ENCODE data around the gene RGS11. TPM values are rescaled to one million over a fixed set of nuclear protein-coding genes. Genes with fewer than 3 reads are reported as not detected.

RGS11 gene
- total RNA-seq, 2 experiments from 2014 or later = not detected

DNA sequence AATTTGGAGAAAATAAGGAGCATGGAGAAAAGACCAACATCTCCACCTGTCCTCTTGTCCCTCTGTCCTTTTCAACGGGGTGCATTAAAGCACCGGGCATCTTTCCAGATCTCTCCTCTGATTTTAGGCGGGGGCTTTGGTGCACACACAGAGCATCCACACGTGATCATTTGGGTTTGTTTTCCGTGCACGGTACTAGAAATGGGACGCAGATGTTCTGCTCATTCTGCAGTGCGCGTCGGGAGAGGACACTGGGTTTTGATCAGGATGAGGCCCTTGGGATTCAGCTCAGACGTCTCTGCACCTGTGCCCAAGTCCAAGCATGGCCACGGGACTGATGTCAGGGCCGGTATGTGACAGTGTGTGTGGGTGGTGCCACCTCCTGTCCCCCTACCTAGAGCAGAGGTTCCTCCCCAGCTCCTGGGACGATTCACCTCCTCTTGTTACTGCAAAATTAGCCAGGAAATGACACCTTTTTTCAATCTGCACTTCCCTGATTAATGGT, 39.1 kb upstream of the RGS11 start:
- Histone ChIP-seq H3K27ac (ENCODE audit: low read depth, low read length, poor library complexity, severe bottlenecking) (no peak overlapping the region), H4K20me1 (ENCODE audit: insufficient read depth, low read length) (peaks cover 4% of the 10 kb centered on the region; the same call in 1 of the 2 replicates), H3K79me2 (ENCODE audit: insufficient read depth, low read depth, low read length) (no peaks in the 10 kb centered on the region), H3K9me3 (ENCODE audit: low read length) (no peaks in the 10 kb centered on the region), H2AFZ (ENCODE audit: low read length) (no peak overlapping the region), H3K4me2 (ENCODE audit: low read length) (no peak overlapping the region), H3K9me2 (ENCODE audit: insufficient read depth, low read length) (no peaks in the 10 kb centered on the region), H3K4me1 (ENCODE audit: insufficient read depth, low read length, poor library complexity, severe bottlenecking) (no peaks in the 10 kb centered on the region), H3K36me3 (ENCODE audit: insufficient read depth, low read length) (peaks cover 9% of the 10 kb centered on the region; the same call in 1 of the 2 replicates), H3K4me3 (ENCODE audit: low read depth, low read length, poor library complexity, severe bottlenecking) (no peak overlapping the region)
- ChIA-PET POLR2A (interaction anchor here (0.6 kb wide), 1 partner anchor 153 kb away, joined by 5 read pairs; no protein-coding TSS in a partner anchor), CTCF (ENCODE audit: unreplicated experiment) (no interaction called here)
- intact Hi-C loops (cut with micrococcal nuclease; ENCODE audit: unreplicated experiment) = no loop called here
- TF ChIP-seq EZH2phosphoT487 (IDR thresholded peaks at IDR 0.05; ENCODE audit: borderline replicate concordance, low read depth, low read length) = no peak
- TF ChIP-seq, protein P1, sequence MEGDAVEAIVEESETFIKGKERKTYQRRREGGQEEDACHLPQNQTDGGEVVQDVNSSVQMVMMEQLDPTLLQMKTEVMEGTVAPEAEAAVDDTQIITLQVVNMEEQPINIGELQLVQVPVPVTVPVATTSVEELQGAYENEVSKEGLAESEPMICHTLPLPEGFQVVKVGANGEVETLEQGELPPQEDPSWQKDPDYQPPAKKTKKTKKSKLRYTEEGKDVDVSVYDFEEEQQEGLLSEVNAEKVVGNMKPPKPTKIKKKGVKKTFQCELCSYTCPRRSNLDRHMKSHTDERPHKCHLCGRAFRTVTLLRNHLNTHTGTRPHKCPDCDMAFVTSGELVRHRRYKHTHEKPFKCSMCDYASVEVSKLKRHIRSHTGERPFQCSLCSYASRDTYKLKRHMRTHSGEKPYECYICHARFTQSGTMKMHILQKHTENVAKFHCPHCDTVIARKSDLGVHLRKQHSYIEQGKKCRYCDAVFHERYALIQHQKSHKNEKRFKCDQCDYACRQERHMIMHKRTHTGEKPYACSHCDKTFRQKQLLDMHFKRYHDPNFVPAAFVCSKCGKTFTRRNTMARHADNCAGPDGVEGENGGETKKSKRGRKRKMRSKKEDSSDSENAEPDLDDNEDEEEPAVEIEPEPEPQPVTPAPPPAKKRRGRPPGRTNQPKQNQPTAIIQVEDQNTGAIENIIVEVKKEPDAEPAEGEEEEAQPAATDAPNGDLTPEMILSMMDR (conservative IDR thresholded peaks at IDR 0.05; ENCODE audit: low read length) = no peak
- DNase-seq (ENCODE audit: low spot score) = no peak
- BruUV-seq (replicated peaks) = no TSS peak

DNA sequence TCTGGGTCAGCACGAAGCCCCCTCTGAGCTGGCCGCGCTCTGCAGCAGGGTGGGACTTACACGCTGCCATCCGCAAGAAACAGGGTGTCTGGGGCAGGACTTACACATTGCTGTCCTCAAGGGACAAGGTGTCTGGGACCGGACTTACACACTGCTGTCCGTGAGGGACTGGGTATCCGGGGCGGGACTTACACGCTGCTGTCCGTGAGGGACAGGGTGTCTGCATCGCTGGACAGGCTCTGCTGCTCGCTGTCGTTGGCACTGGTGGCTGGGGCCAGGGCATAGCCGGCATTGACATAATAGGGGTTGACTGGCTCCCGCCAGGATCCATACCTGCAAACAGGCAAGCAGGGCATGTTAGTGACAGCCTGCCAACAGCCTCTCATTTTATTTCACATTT, 38.6 kb upstream of the RGS11 start:
- H2AFZ ChIP-seq (ENCODE audit: low read length) = no peak overlapping the region
- H3K79me2 ChIP-seq (ENCODE audit: insufficient read depth, low read depth, low read length) = no peaks in the 10 kb centered on the region
- peaks cover 4% of the 10 kb centered on the region; the same call in 1 of the 2 replicates for H4K20me1 ChIP-seq (ENCODE audit: insufficient read depth, low read length)
- H3K4me2 ChIP-seq (ENCODE audit: low read length) = no peak overlapping the region
- H3K36me3 ChIP-seq (ENCODE audit: insufficient read depth, low read length) = peaks cover 9% of the 10 kb centered on the region; the same call in 1 of the 2 replicates
- H3K9me2 ChIP-seq (ENCODE audit: insufficient read depth, low read length) = no peaks in the 10 kb centered on the region
- ChIA-PET POLR2A (no interaction called here), CTCF (ENCODE audit: unreplicated experiment) (no interaction called here)
- intact Hi-C loops (cut with micrococcal nuclease; ENCODE audit: unreplicated experiment) = no loop called here
- no peak for DNase-seq (ENCODE audit: low spot score)
- no peak overlapping the region for H3K4me3 ChIP-seq (ENCODE audit: low read depth, low read length, poor library complexity, severe bottlenecking)
- H3K4me1 ChIP-seq (ENCODE audit: insufficient read depth, low read length, poor library complexity, severe bottlenecking) = no peaks in the 10 kb centered on the region
- no TSS peak for BruUV-seq (replicated peaks)
- TF ChIP-seq EZH2phosphoT487 (IDR thresholded peaks at IDR 0.05; ENCODE audit: borderline replicate concordance, low read depth, low read length) = no peak
- TF ChIP-seq, protein P1 (conservative IDR thresholded peaks at IDR 0.05; ENCODE audit: low read length) = no peak
- no peak overlapping the region for H3K27ac ChIP-seq (ENCODE audit: low read depth, low read length, poor library complexity, severe bottlenecking)
- no peaks in the 10 kb centered on the region for H3K9me3 ChIP-seq (ENCODE audit: low read length)

DNA sequence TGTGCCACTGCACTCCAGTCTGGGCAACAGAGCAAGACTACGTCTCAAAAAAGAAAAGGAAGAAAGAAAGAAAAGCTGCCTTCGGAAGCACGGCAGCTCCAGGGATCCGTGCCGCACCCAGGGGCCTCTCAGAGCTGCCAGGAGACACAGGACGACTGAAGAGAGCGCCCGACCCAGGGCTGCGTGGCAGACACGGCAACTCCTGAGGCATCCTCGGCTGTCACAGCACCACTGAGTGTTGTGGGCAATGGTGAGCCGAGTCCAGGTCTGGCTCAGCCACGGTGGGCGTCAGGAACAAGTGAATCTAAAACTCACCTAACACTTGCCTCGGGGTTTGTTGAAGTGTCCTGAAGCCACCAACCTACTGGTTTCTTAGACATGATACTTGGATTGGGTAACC, 36.0 kb upstream of the RGS11 start:
- H3K36me3 ChIP-seq (ENCODE audit: insufficient read depth, low read length) = peaks cover 17% of the 10 kb centered on the region; the same call in 1 of the 2 replicates

More for the DNA sequence above, 36.0 kb upstream of the RGS11 start:
- Histone ChIP-seq H3K27ac (ENCODE audit: low read depth, low read length, poor library complexity, severe bottlenecking) (no peak overlapping the region), H2AFZ (ENCODE audit: low read length) (no peak overlapping the region), H3K4me1 (ENCODE audit: insufficient read depth, low read length, poor library complexity, severe bottlenecking) (no peaks in the 10 kb centered on the region), H3K4me2 (ENCODE audit: low read length) (no peak overlapping the region), H3K79me2 (ENCODE audit: insufficient read depth, low read depth, low read length) (no peaks in the 10 kb centered on the region), H3K4me3 (ENCODE audit: low read depth, low read length, poor library complexity, severe bottlenecking) (no peak overlapping the region), H4K20me1 (ENCODE audit: insufficient read depth, low read length) (no peaks in the 10 kb centered on the region; the same call in 1 of the 2 replicates), H3K9me3 (ENCODE audit: low read length) (no peaks in the 10 kb centered on the region), H3K9me2 (ENCODE audit: insufficient read depth, low read length) (no peaks in the 10 kb centered on the region)
- intact Hi-C loops (cut with micrococcal nuclease; ENCODE audit: unreplicated experiment) = no loop called here
- no TSS peak for BruUV-seq (replicated peaks)
- no peak for DNase-seq (ENCODE audit: low spot score)
- CTCF ChIA-PET (ENCODE audit: unreplicated experiment) = no interaction called here
- POLR2A ChIA-PET = no interaction called here
- TF ChIP-seq, protein P1 (conservative IDR thresholded peaks at IDR 0.05; ENCODE audit: low read length) = no peak
- no peak for TF ChIP-seq EZH2phosphoT487 (IDR thresholded peaks at IDR 0.05; ENCODE audit: borderline replicate concordance, low read depth, low read length)
